HG03060 (cell line): ENCODE data around the gene PCSK7.

Experiments used
- ATAC-seq: cut with Tn5 transposase; IDR thresholded peaks from one replicate; pipeline ENCODE4 v1.9.1; 2021; ENCODE audit warnings: low read depth, moderate number of reproducible peaks; ENCODE audit not compliant: unreplicated experiment

The PCSK7 gene

DNA sequence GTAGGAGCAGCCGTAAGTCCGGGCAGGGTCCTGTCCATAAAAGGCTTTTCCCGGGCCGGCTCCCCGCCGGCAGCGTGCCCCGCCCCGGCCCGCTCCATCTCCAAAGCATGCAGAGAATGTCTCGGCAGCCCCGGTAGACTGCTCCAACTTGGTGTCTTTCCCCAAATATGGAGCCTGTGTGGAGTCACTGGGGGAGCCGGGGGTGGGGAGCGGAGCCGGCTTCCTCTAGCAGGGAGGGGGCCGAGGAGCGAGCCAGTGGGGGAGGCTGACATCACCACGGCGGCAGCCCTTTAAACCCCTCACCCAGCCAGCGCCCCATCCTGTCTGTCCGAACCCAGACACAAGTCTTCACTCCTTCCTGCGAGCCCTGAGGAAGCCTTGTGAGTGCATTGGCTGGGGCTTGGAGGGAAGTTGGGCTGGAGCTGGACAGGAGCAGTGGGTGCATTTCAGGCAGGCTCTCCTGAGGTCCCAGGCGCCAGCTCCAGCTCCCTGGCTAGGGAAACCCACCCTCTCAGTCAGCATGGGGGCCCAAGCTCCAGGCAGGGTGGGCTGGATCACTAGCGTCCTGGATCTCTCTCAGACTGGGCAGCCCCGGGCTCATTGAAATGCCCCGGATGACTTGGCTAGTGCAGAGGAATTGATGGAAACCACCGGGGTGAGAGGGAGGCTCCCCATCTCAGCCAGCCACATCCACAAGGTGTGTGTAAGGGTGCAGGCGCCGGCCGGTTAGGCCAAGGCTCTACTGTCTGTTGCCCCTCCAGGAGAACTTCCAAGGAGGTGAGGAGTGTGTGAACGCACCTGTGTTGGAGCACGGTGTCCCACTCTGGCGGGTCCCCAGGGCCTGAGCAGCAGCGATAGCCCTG lies 32.6 kb downstream of the PCSK7 start, which contains the start of gene TAGLN:
Gene TAGLN, plus strand, starts transcription at position 318 of the 863 bp plus-strand sequence. CDS start 3,644 bp downstream, outside the sequence.
- ATAC-seq, result no peak

DNA sequence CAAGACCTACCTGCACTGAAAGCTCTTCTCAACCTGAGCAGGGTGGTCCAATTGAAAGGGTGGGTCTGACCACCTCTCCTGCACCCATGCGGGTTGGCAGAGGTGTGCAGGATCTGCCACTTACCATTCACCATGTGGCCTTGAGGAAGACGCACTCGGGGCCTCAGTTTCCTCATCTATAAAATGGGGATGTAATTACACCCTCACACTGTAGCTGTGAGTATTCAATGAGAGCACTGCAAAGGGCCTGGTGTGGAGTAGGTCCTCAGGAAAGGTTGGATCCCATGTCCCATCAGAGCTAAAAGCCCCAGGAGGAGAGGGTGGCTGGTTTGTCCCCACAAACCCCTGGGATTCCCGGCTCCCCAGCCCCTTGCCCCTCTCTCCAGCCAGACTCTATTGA lies 33.3 kb downstream of the PCSK7 start:
- no peak for ATAC-seq

DNA sequence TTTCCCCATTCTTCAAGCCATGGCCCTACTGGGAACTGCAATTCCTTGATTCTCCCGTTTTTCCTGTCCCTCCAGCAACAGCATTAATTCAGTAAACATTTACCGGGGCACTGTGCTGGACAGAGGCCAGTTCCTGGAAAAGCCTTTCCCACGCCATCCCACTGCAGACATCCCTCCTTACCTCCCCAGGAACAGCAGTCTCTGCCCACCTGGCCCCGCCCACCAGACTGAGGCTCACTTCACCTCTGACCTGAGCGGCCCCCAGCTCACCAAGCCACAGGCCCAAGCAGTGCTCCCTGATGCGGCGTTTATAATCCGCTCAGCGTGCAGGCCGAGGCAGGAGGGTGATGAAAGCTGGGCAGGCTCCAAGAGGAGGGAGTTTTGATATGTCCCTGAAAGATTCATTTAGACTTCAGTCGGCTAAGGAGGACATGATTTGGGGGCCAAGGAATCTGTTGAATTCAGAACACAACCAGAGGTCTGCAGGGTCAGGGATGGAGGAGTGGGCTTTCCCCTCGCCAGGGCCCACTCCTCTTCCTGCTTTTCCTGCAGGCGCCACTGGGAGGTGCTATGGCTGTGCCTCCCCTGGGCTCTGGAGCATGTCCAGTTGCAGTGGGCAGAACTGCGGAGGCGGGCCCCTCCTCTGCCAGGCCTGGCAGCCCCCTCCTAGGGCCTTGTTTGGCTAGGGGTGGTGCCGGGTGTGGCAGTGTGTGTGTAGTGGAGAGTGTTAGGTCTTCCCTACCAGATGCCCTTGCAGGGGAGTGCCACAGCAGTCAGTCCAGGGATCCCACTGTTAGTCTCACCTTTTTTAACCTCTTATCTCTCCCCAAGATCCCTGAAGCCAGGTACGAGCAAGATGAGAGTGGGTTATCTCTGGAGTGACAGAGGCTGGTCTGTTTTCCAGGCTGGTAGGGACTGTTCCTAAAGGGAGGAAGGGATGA lies 34.1 kb downstream of the PCSK7 start:
- ATAC-seq, result no peak

DNA sequence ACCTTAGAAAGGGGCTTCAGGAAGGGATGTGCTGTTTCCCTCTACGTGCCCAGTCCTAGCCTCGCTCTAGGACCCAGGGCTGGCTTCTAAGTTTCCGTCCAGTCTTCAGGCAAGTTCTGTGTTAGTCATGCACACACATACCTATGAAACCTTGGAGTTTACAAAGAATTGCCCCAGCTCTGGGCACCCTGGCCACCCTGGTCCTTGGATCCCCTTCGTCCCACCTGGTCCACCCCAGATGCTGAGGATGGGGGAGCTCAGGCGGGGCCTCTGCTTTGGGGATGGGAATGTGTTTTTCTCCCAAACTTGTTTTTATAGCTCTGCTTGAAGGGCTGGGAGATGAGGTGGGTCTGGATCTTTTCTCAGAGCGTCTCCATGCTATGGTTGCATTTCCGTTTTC lies 34.9 kb downstream of the PCSK7 start:
- ATAC-seq, result no peak

DNA sequence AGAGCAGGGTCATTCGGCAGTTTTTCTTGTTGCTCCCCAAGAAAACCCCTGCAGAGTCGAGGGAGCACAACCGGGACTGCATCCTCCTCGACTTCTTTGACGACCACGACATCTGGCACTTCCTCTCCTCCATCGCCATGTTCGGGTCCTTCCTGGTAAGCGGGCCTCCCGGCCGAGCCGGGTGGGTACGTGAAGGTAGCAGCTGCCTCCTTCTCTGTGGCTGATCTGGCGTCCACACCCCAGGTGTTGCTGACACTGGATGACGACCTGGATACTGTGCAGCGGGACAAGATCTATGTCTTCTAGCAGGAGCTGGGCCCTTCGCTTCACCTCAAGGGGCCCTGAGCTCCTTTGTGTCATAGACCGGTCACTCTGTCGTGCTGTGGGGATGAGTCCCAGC lies 36.1 kb downstream of the PCSK7 start:
- no peak for ATAC-seq

DNA sequence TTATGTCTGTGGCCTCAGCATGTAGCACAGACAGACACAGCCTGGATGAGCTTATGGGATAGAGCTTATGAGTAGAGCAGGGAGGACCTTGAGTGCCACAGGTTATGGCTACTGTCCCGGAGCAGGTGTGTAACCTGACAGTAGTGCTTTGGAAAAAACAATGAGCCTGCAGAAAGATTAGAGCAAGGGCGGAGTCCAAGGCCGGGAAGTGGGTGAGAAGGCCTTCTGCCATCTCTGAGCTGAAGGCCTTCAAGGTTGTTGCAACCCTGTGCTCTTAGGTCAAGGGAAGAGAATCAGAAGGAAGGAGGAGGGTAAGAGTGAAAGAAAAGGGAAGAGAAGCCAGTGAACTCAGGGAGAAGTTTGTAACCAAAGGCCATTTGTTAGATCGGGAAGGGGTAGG lies 36.6 kb downstream of the PCSK7 start:
- ATAC-seq, result no peak

DNA sequence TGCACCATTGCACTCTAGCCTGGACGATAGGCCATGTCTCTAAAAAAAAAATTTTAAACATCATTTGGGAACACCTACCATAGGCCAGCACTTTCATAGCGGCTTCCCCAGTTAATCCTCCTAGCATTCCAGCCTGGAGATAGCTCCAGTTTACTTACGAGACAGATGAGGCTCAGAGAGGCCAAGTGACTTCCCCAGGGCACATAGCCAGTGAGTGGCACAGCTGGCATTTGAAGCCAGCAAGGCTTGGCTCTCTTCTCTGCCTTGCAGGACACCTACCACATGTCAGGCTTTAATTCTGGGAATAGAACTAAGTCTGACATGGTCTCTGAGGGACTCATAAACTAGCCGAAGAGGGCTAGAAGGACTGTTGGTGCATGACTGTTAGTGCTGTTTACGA lies 37.6 kb downstream of the PCSK7 start:
- no peak for ATAC-seq

DNA sequence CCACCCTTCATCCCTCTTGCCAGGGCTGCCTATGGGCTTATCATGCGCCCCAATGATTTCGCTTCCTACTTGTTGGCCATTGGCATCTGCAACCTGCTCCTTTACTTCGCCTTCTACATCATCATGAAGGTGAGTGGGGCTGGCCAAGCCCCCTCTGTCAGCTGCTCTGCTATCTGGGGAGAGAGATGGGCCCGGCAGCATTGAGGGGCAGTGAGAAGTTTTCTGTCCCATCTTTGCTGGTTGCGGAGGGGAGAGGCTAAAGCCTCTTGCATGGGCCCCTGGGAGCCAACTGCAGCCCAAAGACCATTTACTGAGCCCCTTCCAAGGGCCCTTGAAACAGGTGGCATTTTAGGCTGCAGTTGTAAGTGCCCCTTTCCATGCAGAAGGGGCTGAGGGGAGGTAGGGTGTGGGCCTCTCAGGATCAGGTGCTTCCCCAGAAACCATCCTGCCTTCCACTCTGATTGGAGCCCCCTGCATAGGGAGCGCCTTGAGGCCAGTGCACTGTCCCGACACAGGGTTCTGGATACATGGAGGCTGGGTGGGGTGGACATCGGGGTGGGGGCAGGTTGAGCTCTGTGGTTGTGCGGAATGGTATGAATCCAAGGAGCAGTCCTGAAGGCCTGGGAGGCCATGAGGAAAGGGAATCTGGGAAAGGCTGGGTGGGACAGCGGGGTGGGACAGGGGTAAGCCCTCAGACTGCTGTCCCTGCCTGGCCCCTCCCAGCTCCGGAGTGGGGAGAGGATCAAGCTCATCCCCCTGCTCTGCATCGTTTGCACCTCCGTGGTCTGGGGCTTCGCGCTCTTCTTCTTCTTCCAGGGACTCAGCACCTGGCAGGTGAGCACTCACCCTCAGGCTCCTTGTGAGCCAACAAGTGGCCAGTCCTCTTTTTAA lies 38.5 kb downstream of the PCSK7 start:
- ATAC-seq, result no peak

DNA sequence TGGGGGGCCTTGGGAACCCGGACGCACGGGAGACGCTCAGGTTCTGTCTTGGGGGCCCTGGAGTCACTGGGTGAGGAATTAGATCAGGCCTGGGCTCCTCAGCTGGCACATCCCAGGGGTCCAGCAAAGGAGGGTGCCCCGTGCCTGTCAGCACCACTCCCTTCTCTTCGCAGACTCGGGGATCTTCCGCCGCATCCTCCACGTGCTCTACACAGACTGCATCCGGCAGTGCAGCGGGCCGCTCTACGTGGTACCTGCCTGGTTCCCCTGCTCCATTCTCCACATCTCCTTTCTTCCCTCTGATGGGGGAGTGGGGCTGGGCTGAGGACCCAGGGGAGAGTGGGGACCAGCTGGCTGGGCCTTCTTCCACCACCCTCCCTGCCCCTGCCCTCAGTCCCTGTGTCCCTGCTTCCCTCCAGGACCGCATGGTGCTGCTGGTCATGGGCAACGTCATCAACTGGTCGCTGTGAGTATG lies 39.4 kb downstream of the PCSK7 start:
- ATAC-seq, result no peak

DNA sequence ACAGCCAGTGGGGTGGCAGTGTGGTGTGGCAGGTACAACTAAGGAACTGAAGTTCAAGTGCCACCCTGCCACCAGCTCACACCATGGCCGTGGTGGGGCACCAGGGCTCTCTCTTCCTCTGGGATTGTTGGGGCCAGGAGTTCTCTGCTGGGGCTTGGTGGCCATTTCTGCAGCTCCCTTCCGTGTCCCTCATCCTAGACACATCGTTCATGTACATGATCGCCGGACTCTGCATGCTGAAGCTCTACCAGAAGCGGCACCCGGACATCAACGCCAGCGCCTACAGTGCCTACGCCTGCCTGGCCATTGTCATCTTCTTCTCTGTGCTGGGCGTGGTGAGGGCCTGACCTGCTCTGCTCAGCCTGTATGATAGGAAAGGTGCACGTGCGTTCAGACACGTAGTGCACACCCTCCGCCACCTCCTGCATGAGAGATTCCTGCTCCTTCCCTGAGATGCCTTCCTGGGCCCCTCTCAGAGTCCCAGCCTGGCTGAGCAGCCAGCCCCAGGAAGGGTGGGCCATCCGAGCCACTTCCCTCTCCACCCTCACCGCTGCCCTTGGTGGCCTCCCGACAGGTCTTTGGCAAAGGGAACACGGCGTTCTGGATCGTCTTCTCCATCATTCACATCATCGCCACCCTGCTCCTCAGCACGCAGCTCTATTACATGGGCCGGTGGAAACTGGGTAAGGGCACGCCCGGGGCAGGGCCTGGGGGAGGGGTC lies 40.0 kb downstream of the PCSK7 start:
- no peak for ATAC-seq

DNA sequence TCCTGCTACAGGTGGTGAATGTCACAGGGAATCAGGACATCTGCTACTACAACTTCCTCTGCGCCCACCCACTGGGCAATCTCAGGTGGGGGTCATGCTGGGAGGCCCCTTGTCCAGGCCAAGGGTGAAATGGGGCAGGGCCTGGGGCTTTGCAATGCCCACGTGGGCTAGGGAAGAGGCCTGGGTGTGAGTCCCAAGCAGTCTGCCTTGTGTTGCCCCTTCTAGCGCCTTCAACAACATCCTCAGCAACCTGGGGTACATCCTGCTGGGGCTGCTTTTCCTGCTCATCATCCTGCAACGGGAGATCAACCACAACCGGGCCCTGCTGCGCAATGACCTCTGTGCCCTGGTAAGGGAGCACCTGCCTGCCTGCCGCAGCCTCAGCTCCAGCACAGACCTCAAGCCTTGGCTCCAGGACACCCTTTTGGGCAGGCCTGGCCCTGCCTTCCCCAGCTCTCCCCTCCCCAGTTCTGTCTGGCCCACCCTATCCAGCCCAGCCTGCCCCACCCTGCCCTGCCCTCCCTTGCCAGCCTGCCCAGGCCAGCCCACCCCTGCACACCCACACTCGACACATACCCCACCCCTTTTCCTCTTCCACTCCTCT lies 41.8 kb downstream of the PCSK7 start:
- ATAC-seq, result no peak

DNA sequence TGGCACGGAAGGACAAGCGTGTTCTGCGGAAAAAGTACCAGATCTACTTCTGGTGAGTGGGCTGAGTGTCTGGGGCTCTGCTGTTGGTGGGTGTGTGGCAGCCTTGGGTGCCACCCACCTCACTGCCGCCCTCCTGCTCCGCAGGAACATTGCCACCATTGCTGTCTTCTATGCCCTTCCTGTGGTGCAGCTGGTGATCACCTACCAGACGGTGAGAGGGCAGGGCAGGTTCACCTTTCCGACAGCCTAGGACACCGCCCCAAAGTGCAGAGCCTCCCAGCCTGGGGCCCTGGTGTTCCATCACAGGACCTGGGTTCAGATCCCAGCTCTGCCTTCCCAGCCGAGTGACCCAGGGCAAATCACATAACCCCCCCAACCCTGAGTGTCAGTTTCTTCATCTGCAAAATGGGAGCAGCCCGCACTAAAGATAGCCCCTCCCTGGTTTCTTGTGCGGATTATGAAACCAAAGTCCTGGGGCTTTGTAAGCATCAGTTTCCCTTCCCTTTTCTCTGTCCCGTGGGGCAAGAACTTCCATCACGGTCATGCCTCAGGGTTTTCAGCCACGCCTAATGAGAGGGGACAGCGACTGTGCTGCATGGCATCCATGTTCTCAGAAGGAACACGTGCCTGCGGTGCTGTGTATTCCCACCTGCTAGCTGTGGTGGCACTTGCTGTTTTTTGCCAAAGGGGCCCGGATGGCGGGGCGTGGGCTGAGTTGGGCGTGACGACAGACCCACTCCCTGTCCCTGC lies 42.5 kb downstream of the PCSK7 start:
- ATAC-seq, result no peak

DNA sequence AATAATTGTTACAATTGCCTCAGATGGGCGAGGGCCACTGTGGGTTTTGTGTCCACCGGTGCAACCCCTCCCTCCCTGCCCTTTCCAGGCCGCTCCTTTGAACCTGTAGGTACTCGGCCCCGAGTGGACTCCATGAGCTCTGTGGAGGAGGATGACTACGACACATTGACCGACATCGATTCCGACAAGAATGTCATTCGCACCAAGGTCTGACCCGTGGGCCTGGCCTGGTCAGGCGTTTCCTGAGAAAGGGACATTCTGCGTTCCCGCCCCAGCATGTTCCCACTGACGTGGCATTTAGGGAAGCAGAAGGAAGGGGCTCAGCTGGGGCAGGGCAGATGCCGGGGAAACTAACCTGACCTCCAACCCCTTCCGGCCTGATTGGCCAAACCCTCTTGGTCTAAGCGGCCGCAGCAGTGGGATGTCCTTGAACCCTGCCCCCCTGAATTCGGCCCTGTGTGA lies 43.2 kb downstream of the PCSK7 start:
- no peak for ATAC-seq

DNA sequence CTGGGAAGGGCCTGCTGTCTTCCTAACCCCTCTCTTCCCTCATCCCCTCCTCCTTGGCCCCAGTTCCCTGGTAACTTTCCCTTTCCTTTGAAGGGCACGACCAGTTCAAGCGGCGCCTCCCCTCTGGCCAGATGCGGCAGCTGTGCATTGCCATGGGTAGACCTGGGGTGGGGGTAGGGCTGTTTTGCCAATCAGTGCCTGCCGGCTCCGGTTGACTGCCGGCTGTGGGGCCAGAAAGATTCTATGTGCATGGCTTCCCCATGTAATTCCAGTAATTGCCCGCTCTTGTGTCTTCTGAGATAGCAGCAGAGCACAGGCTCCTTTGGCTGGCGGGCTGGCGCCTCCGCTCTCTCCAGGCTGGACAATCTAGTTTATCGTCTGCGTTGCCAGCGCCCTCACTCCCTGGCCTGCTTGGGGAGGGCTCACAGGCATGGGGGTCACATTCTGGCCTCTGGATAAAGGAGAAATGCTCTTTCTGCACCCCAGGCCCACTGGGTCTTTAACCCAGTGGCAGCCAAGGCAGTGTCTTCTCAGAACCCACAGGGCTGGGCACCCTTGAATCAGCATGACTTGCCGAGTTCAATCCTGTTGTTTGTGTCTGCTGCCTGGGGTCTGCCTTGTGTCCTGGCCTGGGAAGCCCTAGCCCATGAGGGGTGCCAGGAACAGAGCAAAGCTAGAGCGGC lies 43.9 kb downstream of the PCSK7 start:
- no peak for ATAC-seq

DNA sequence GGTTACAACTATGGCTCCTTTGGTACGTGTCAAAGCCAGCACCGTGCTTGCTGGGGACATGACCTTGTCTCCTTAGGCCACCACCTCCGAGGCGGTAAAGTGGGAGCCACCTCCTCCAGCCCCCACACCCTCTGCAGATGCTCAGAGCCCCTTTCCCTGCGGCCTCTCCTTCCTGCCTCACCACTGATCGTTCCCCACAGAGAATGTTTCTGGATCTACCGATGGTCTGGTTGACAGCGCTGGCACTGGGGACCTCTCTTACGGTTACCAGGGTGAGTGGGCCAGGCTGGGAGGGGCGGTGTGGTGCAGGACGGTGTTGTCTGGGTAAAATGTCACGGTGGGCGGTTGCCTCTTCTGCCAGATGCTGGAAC lies 44.5 kb downstream of the PCSK7 start:
- ATAC-seq, result no peak

DNA sequence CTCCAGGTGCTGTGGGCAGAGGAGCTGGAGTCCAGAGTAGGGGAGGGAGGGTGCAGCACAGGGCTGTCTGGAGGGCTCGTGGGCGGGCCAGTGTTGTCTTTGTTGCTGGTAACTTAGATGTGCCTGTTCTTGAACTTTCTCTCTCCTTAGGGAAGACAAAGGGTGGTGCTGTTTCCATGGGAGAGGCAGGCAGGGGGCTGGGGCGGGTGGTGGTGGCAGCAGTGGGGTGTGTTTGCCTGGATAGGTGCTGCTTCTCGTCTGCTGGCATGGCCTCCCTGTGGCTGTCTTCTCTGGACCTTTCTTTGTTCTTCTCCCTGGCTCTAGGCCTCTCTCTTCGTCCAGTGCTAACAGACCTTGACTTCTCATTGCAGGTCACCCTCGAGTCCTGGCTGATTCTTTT lies 44.9 kb downstream of the PCSK7 start:
- no peak for ATAC-seq

DNA sequence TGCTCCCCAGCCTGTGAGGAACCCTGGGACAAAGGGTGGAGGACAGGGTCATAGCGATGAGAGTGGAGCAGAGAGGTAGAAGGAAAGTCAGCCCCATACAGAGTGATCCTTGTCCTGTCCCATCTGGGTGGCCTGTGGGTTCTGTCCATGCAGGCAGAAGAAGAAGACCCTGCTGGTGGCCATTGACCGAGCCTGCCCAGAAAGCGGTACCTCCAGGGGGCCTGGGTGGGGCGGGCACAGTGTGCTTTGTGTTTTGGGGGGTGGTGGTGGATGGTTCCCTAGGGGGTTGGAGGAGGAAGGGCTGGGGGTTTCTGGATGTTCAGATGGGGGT lies 45.5 kb downstream of the PCSK7 start:
- no peak for ATAC-seq
